D721Med (cell line): ENCODE data around the gene AHCYL2.

Experiments
- DNase-seq: peaks from one replicate; pipeline ENCODE4 v3.0.0; 2011; ENCODE audit warnings: low spot score; ENCODE audit not compliant: insufficient read length
- FAIRE-seq: peaks from 2 replicates; lab custom pipeline; 2011; peaks lifted over from hg19 to GRCh38; lab: Jason Lieb, UNC
- TF ChIP-seq, protein P1 (sequence below): IDR thresholded peaks from 2 replicates; pipeline ENCODE4 v1.5.1; 2012; ENCODE audit warnings: mild to moderate bottlenecking, control low read depth; ENCODE audit not compliant: insufficient read depth; ENCODE audit errors: missing control alignments

Gene AHCYL2

DNA sequence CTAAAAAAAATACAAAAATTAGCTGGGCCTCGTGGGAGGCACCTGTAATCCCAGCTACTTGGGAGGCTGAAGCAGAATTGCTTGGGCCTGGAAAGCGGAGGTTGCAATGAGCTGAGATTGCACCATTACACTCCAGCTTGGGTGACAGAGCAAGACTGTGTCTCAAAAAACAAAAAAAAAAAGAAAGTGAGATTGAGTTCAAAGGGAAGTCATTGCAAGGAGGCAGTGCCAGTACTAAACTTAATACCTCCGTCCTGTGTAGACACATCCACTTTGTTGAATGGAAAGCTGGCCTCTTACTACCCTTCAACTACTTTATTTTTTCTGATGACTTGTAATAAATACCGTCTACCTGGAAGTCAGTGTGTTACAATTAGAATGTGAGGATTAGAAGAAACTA lies 31.0 kb downstream of the AHCYL2 start:
- no peak for FAIRE-seq
- TF ChIP-seq, protein P1, sequence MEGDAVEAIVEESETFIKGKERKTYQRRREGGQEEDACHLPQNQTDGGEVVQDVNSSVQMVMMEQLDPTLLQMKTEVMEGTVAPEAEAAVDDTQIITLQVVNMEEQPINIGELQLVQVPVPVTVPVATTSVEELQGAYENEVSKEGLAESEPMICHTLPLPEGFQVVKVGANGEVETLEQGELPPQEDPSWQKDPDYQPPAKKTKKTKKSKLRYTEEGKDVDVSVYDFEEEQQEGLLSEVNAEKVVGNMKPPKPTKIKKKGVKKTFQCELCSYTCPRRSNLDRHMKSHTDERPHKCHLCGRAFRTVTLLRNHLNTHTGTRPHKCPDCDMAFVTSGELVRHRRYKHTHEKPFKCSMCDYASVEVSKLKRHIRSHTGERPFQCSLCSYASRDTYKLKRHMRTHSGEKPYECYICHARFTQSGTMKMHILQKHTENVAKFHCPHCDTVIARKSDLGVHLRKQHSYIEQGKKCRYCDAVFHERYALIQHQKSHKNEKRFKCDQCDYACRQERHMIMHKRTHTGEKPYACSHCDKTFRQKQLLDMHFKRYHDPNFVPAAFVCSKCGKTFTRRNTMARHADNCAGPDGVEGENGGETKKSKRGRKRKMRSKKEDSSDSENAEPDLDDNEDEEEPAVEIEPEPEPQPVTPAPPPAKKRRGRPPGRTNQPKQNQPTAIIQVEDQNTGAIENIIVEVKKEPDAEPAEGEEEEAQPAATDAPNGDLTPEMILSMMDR, result no peak
- no peak for DNase-seq

DNA sequence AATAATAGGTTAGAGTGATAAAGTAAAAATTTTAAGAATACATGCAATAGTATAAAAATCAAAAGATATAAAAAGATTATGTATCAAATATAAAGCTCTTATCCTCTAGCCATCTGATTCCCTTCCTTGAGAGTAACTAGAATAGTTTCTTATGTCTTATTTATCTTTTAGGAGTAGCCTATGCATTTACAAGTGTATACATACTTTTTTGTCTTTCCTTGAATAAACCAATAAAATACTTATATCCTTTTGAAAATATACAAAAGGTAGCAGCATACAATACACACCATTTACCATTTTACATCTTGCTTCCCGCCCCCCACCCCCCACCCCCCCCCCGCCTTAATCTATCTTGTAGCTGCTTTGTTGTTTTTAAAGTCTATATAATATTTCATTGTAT lies 31.4 kb downstream of the AHCYL2 start:
- DNase-seq (no peak), FAIRE-seq (no peak)
- TF ChIP-seq, protein P1, result no peak

DNA sequence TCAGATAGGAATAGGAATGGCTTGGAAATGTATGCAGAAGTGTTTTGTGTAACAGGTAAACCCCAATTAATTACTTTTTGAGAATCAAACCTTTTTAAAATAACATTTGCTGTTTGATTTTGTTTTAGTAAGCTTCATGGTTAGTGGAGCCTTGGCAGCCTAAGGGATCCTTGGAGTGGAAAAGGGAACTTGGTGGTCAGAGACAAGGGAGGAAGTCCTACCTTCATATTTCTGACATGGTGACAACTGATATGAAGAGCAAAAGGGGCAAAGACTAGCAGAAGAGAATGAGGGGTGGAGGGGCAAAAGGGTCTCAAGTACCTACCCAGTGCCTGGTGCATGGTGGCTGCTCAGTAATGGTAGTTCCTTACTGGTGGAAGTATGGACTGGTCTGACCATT lies 32.3 kb downstream of the AHCYL2 start:
- DNase-seq (no peak), FAIRE-seq (no peak)
- TF ChIP-seq, protein P1, result no peak

DNA sequence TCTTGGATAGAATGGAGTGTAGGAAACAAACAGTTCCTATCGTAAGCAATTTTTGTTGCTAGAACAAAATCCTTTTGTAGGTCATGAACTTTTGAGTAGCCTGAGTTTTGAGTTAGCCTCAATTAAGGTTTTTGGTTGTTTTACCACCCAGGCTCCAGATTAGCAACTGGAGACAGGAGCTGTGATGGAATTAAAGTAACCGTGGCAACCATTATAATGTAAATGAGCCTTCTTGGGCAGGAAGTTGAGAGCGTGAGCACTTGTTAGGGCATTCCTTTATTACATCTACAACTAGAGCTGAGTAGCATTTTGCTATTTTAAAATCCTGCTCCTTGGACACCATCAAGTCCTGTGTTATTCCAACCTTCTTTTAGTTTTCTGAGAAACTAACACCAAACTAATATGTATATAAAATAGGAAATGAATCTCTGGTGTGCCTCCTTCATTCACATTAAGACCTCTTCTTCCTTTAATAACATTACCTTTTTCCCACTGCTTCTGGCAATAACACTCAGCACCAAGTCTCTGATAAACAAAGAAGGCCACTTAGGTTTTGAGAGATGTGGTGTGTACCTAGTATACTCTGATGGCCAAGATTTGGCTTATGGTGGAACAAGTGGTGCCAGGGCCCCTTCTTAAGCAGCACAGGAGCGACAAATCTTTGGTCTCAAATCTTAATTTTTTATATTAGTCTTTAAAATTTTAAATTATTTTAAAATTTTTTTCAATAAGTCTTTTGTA lies 34.0 kb downstream of the AHCYL2 start:
- DNase-seq, result no peak
- TF ChIP-seq, protein P1, result no peak
- no peak for FAIRE-seq

DNA sequence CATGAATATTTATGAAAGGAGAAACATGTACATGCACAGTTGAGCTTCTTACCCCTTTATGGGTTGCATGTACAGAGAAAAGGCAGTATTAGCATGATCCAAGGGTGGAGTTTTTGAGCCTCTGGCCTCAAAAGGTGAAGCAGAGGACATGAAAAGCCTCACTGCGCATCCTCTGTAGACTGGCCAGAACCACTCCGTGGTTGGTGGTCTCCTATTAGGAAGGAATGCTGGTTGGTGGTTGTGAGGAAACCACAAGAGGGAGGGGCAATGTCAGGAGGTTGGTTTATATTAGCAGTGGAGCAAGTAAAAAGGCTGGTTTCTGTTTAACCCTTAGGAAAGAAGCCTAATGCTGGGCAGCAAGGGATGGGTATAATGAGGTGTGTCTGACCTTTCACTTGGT lies 37.5 kb downstream of the AHCYL2 start:
- TF ChIP-seq, protein P1, result no peak
- no peak for FAIRE-seq
- DNase-seq, result no peak

DNA sequence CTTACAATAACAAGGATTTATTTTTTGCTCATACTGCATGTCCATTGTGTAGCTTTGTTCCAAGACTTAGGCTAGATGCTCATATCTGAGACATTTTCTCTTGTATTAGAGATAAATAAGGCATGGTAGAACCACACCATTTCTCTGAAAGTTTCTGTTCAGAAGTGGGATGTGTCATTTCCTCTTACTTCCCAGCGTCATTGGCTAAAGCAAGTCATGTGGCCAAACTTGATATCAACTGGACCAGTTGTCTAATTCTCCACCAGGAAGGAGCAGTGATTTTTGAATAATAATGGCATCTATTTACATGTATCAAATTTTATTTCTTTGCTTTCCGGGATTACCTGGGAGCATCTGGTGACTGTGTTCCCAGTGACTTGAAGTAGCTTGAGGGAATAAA lies 38.3 kb downstream of the AHCYL2 start:
- FAIRE-seq, result no peak
- DNase-seq, result no peak
- TF ChIP-seq, protein P1, result no peak

DNA sequence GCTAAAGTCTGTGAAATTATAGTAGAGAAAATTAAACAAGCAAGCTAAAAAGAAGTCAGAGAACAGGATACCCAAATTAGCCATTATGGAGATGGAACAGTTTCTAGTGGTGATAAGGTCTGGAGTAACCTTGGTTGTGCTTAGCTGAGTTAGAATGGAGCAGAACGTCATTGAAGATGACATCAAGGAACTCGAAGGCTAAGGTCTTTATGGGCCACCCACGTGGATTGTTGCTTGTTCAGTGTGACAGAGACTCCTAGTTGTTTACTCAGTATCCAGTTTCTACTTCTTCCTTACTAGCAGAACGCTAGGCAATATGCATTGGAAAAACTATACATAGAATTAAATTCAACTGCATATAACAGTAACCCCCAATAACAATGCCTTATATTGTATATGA lies 39.7 kb downstream of the AHCYL2 start:
- no peak for FAIRE-seq

More for the DNA sequence above, 39.7 kb downstream of the AHCYL2 start:
- TF ChIP-seq, protein P1, result no peak
- DNase-seq, result no peak
